HG03575 (cell line): ENCODE results near the gene TUBA3D.
"Not testable (repeated sequence)": the region's sequence is repeated elsewhere in the genome, so short reads cannot be mapped to it uniquely, and the experiment has no call there.

Experiments used
- ATAC-seq: cut with Tn5 transposase; IDR thresholded peaks from one replicate; pipeline ENCODE4 v1.9.1; 2021; ENCODE audit not compliant: unreplicated experiment, insufficient number of reproducible peaks, low FRiP score; ENCODE audit errors: extremely low read depth

Gene TUBA3D

GRCh38 chr2:131511291-131511968 is 35.5 kb downstream of the TUBA3D start:
- not testable (repeated sequence) for ATAC-seq

GRCh38 chr2:131511969-131512870 is 36.3 kb downstream of the TUBA3D start:
- not testable (repeated sequence) for ATAC-seq

- ATAC-seq = peak; percentile 70
These were observed 38.7 kb downstream of the TUBA3D start for GRCh38 chr2:131514408-131515166.

- ATAC-seq = not testable (repeated sequence)
These were observed 39.3 kb downstream of the TUBA3D start for GRCh38 chr2:131515235-131515634.

- ATAC-seq = no peak
These were observed 40.1 kb downstream of the TUBA3D start for GRCh38 chr2:131516011-131516410.

GRCh38 chr2:131516621-131517020 is 40.7 kb downstream of the TUBA3D start:
- ATAC-seq = not testable (repeated sequence)

GRCh38 chr2:131517106-131517831 is 41.4 kb downstream of the TUBA3D start:
- ATAC-seq = no peak

GRCh38 chr2:131517856-131518255 is 41.9 kb downstream of the TUBA3D start:
- ATAC-seq = not testable (repeated sequence)

GRCh38 chr2:131518531-131518930 is 42.6 kb downstream of the TUBA3D start:
- not testable (repeated sequence) for ATAC-seq

- no peak for ATAC-seq
These were observed 43.5 kb downstream of the TUBA3D start for GRCh38 chr2:131519466-131519865.

- ATAC-seq = not testable (repeated sequence)
These were observed 44.1 kb downstream of the TUBA3D start for GRCh38 chr2:131519871-131520470.

GRCh38 chr2:131520526-131520925 is 44.6 kb downstream of the TUBA3D start:
- ATAC-seq = no peak

GRCh38 chr2:131521524-131521923 is 45.6 kb downstream of the TUBA3D start:
- ATAC-seq = not testable (repeated sequence)

- ATAC-seq = no peak
These were observed 46.3 kb downstream of the TUBA3D start for GRCh38 chr2:131521961-131522781.

GRCh38 chr2:131525256-131525655 is 49.3 kb downstream of the TUBA3D start:
- not testable (repeated sequence) for ATAC-seq

GRCh38 chr2:131527131-131528001 is 51.4 kb downstream of the TUBA3D start, which contains the start of gene CCDC74A:
TSS of gene CCDC74A (plus strand) at chr2:131527888. CDS start at chr2:131527971, 83 bp downstream.
- ATAC-seq = peak; percentile 59
